Measurements from ENCODE around the gene NSD2. TPM values are rescaled to one million over a fixed set of nuclear protein-coding genes. Genes with fewer than 3 reads are reported as not detected.

The NSD2 gene
- total RNA-seq, 1 donor, result 84.7 TPM

GRCh38 chr4:1864076-1865008 lies 6.9 kb upstream of the NSD2 start:
- no peak overlapping the region for H3K4me3 ChIP-seq (ENCODE audit: low read depth, low read length)
- DNase-seq (ENCODE audit: low read depth), result no peak
- TF ChIP-seq, protein P1, sequence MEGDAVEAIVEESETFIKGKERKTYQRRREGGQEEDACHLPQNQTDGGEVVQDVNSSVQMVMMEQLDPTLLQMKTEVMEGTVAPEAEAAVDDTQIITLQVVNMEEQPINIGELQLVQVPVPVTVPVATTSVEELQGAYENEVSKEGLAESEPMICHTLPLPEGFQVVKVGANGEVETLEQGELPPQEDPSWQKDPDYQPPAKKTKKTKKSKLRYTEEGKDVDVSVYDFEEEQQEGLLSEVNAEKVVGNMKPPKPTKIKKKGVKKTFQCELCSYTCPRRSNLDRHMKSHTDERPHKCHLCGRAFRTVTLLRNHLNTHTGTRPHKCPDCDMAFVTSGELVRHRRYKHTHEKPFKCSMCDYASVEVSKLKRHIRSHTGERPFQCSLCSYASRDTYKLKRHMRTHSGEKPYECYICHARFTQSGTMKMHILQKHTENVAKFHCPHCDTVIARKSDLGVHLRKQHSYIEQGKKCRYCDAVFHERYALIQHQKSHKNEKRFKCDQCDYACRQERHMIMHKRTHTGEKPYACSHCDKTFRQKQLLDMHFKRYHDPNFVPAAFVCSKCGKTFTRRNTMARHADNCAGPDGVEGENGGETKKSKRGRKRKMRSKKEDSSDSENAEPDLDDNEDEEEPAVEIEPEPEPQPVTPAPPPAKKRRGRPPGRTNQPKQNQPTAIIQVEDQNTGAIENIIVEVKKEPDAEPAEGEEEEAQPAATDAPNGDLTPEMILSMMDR (IDR thresholded peaks at IDR 0.05; ENCODE audit: insufficient read depth, low read length), result no peak

GRCh38 chr4:1866189-1866661 lies 5.0 kb upstream of the NSD2 start:
- DNase-seq (ENCODE audit: low read depth), result no peak
- no peak overlapping the region for H3K4me3 ChIP-seq (ENCODE audit: low read depth, low read length)
- TF ChIP-seq, protein P1 (IDR thresholded peaks at IDR 0.05; ENCODE audit: insufficient read depth, low read length), result no peak

DNA sequence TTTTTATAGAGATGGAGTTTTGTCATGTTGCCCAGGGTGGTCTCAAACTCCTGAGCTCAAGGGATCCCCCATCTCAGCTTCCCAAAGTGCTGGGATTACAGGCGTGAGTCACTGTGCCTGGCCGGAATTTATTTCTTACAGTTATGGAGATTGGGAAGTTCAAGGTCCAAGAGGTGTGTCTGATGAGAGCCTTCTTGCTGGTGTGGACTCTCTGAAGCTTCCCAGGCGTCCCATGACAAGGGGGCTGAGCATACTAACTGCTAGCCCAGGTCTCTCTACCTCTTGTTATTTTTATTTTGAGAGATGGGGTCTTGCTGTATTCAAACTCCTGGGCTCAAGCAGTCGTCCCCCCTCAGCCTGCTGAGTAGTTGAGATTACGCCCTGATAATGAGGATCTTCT lies 2.9 kb upstream of the NSD2 start:
- H3K4me3 ChIP-seq (ENCODE audit: low read depth, low read length), result no peak overlapping the region
- DNase-seq (ENCODE audit: low read depth), result no peak
- TF ChIP-seq, protein P1 (IDR thresholded peaks at IDR 0.05; ENCODE audit: insufficient read depth, low read length), result no peak

- no peak overlapping the region for H3K4me3 ChIP-seq (ENCODE audit: low read depth, low read length)
- no peak for DNase-seq (ENCODE audit: low read depth)
- TF ChIP-seq, protein P1 (IDR thresholded peaks at IDR 0.05; ENCODE audit: insufficient read depth, low read length), result no peak
These were observed 2.3 kb upstream of the NSD2 start for GRCh38 chr4:1868912-1869311.

GRCh38 chr4:1869530-1870327 lies 1.5 kb upstream of the NSD2 start:
- peak overlapping the region; percentile 76 for H3K4me3 ChIP-seq (ENCODE audit: low read depth, low read length)
- TF ChIP-seq, protein P1 (IDR thresholded peaks at IDR 0.05; ENCODE audit: insufficient read depth, low read length), result no peak
- DNase-seq (ENCODE audit: low read depth), result no peak

DNA sequence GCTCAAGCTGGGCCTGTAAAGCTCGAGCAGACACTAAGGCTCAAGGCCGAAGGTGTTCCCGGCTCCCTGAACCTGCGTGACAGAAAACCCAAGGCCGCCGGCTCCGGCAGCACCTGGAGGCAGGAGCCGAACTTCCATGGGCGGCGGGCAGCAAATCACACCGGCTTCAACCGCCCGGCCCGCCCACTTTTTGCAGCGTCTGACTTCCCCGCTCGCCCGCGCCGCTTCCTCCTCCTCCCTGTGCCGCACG lies 940 bp upstream of the NSD2 start:
- H3K4me3 ChIP-seq (ENCODE audit: low read depth, low read length), result peak overlapping the region; percentile 76
- DNase-seq (ENCODE audit: low read depth), result peak; percentile 67
- TF ChIP-seq, protein P1 (IDR thresholded peaks at IDR 0.05; ENCODE audit: insufficient read depth, low read length), result no peak

Data from fibroblast of the aortic adventitia (primary cell).